GM18951 (cell line): Measurements from ENCODE around the gene SLC43A3.

Experiments used
- POLR2A ChIP-seq: IDR thresholded peaks from 4 replicates; pipeline ENCODE4 v1.6.1; 2011; ENCODE audit warnings: mild to moderate bottlenecking; ENCODE audit not compliant: insufficient read length, insufficient read depth; ENCODE audit errors: extremely low read depth
- in situ Hi-C: fragments of 300-500 bp; cut with MboI; formaldehyde crosslinking; loops from one replicate; pipeline ENCODE4 v1.12.0; 2022; ENCODE audit warnings: low sequenced_read_pairs, mixed read lengths, inconsistent platforms; ENCODE audit not compliant: unreplicated experiment

The SLC43A3 gene

DNA sequence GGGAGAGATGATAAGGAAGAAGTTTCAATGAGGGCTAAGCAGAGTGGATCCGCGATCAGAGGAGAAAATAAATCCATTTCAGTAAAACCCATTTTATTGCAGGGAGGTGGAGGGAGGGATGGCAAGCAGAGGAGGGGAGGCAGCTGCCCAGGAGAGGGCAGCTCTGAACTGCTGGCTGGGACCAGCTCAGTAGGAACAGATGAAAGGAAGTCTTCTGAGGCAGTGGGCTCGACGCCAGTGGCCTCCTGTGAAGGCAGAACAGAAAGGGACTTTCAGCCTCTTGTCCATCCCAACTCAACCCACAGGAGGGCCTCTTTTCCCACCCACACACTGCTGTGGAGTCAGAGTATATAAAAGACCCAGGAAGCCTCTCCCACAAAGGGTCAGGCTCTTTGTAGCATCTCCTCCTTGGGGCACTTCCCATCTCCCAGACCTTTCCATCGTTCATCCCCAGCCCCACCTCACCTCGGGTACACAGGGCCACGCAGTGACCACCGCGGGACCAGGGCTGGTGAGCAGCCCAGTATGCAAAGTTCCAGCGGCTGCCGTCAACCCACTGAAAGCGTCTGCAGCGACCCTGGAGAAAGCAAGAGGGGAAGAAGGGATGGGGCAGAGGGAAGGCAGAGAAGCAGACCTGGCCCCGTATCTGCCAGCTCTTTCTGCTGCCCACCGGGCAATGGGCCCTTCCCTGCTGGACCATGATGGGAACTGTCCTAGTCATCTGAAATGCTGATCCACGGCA, 39.5 kb downstream of the SLC43A3 start:
- in situ Hi-C loops = no loop called here
- TF ChIP-seq POLR2A = no peak

GRCh38 chr11:57386178-57386940, 40.6 kb downstream of the SLC43A3 start:
- in situ Hi-C loops = no loop called here
- no peak for TF ChIP-seq POLR2A

- TF ChIP-seq POLR2A = no peak
- in situ Hi-C loops = no loop called here
Measured at GRCh38 chr11:57380975-57381374, 45.9 kb downstream of the SLC43A3 start, which contains the start of gene PRG3. TSS of gene PRG3 (minus strand) at chr11:57381150. CDS start at chr11:57380708, 442 bp downstream.

GRCh38 chr11:57379732-57380131, 47.2 kb downstream of the SLC43A3 start:
- in situ Hi-C loops = no loop called here
- TF ChIP-seq POLR2A = no peak

DNA sequence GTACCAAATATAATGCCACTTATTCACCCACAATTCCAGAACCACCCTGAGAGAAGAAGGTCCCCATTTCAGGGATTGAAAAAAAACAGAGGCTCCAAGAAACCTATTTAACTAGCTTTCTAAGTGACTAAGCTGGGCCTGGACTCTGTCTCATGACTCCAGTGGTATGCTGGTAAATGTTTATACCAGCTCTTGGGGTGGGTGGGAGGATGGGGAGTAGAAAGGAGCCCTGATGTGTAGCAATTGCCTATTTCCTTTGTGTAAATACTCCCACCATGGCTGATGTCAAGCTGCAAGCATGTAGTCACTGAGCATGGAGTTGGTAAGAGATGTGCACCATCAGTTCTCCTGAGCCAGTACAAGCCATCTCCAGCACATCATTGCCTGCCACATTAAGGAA, 48.7 kb downstream of the SLC43A3 start:
- in situ Hi-C loops = no loop called here
- TF ChIP-seq POLR2A = no peak

DNA sequence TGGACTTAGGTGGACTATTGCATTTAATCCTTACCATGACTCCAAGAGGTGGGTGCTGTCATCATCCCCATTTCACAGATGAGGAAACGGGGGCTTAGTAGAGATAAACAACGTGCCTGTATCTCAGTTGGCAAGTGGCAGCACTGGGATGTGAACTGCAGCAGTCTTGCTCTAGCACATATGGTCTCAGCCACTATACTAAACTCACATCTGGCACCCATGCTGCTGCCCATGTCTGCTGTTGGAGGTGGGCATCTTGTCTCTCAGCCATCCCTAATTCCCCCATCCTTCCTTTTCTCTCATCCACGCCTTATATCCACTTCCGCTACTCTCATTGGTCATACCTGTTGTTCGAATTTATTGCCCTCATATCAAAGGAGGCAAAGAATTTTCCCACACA, 49.8 kb downstream of the SLC43A3 start:
- TF ChIP-seq POLR2A = no peak
- in situ Hi-C loops = no loop called here

DNA sequence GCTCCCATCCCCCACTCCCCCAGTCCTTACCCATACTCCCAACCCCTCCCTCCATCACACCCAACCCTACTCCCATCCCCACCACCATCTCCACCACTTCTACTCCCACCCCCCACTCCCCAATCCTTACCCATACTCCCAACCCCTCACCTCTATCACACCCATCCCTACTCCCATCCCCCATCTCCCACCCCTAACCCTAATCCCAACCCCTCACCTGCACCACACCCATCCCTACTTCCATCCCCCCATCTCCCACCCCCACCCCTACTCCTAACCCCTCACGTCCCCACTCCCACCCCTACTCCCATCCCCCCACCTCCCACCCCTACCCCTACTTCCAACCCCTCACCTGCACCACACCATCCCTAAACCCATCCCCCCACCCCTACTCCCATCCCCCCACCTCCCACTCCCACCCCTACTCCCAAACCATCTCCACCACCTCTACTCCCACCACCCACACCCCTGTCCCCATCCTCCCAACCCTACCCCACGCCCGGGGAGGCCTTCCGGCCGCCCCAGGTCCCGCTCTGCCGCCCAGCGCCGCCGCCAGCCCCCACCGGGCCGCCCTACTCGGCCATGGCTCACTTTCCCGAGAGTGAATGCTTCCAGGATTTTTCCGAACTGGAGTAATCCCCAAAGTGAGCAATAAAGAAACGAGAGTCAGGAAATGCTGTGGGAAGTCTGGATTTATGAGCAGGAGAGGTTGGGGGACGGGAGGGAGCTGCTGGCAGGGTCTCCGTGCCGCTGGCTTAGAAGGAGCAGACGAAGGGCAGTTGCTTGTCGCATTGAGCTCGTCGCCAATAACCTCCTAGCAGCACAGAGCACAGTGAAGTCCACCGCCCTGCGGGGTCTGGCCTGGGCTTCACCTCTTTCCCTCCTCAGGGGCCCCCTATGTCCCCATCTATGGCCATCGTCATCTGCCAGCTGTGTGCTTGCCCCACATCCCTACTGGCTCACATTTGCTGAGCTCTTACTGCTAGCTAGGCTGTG, 50.5 kb downstream of the SLC43A3 start:
- in situ Hi-C loops = no loop called here

GRCh38 chr11:57375490-57375889, 51.4 kb downstream of the SLC43A3 start:
- in situ Hi-C loops = no loop called here
- no peak for TF ChIP-seq POLR2A

More for the DNA sequence above, 50.5 kb downstream of the SLC43A3 start:
- TF ChIP-seq POLR2A = no peak

GRCh38 chr11:57374966-57375365, 52.0 kb downstream of the SLC43A3 start:
- in situ Hi-C loops = no loop called here
- no peak for TF ChIP-seq POLR2A

DNA sequence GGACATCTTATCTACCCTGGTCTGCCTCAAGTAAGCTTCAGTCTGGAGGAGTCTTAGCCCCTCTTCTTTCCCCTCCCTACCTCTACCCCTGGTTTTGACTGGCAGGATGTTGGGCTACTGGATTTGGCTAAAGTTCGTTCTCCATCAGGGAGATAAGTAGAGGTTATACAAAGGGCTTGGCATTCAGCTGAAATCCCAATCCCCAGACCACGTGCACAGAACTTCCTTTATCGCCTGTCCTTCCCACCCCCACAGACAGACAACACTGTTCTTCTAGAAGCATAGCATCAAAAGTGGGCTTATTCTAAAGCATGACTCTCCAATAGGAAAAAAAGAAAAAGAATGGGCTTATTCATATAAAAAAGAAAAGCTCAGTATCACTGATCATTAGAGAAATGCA, 53.8 kb downstream of the SLC43A3 start:
- in situ Hi-C loops = no loop called here
- no peak for TF ChIP-seq POLR2A

- in situ Hi-C loops = no loop called here
- TF ChIP-seq POLR2A = no peak
Measured at GRCh38 chr11:57370941-57371340, 56.0 kb downstream of the SLC43A3 start.

DNA sequence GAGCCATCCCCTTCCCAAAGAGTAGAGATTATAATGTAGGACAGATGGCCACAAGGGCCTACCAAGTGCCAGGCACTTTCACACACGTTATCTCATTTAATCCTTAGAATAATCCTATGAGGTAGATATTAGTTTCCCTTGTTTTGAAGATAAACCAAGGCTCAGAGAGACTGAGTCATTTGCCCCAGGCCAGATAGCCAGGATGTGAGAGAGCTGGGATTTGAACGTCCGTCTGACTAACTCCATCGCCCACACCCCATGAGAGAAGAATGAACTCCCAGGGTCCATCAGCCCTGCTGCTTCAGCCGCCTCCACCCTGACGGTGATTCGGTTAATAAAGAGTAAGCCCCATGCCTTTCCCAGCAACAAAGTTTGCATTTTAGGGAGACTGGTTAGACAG, 56.7 kb downstream of the SLC43A3 start:
- no peak for TF ChIP-seq POLR2A
- in situ Hi-C loops = no loop called here

- in situ Hi-C loops = no loop called here
Measured at GRCh38 chr11:57368845-57369232, 58.1 kb downstream of the SLC43A3 start.

More at GRCh38 chr11:57368845-57369232, 58.1 kb downstream of the SLC43A3 start:
- TF ChIP-seq POLR2A = no peak
